Stimulated activated naive CD4-positive, alpha-beta T cell treated with Interleukin-2 at 50 U/mL for 16 hours (primary cell): Measurements from ENCODE around the gene PXT1.
A peak's percentile ranks its signal among the peaks of the same experiment; 100 is the strongest.
"Not testable (repeated sequence)": the region's sequence is repeated elsewhere in the genome, so short reads cannot be mapped to it uniquely, and the experiment has no call there.

Experiments
- DNase-seq: peaks from one replicate; lab custom pipeline; 2025; lab: John Stamatoyannopoulos, UW

The PXT1 gene

GRCh38 chr6:36443471-36444428 is 1.1 kb upstream of the PXT1 start:
- no peak for DNase-seq

GRCh38 chr6:36442103-36442670 is 467 bp downstream of the PXT1 start:
- DNase-seq = no peak

GRCh38 chr6:36441307-36441894 is 1.3 kb downstream of the PXT1 start:
- peak; percentile 82 for DNase-seq

- no peak for DNase-seq
These were observed 6.2 kb downstream of the PXT1 start for GRCh38 chr6:36436466-36436865.

GRCh38 chr6:36432151-36432671 is 10.4 kb downstream of the PXT1 start:
- no peak for DNase-seq

- no peak for DNase-seq
These were observed 11.5 kb downstream of the PXT1 start for GRCh38 chr6:36431197-36431596.

GRCh38 chr6:36430351-36430750 is 12.3 kb downstream of the PXT1 start:
- DNase-seq = no peak

GRCh38 chr6:36428911-36429310 is 13.7 kb downstream of the PXT1 start:
- no peak for DNase-seq

- DNase-seq = no peak
These were observed 16.0 kb downstream of the PXT1 start for GRCh38 chr6:36426622-36427021.

- peak; percentile 97 for DNase-seq
These were observed 19.4 kb downstream of the PXT1 start for GRCh38 chr6:36423101-36423824.

- no peak for DNase-seq
These were observed 19.9 kb downstream of the PXT1 start for GRCh38 chr6:36422714-36423100.

GRCh38 chr6:36419310-36419709 is 23.3 kb downstream of the PXT1 start:
- DNase-seq = no peak

GRCh38 chr6:36418558-36418957 is 24.1 kb downstream of the PXT1 start:
- DNase-seq = no peak

GRCh38 chr6:36414481-36414880 is 28.2 kb downstream of the PXT1 start:
- DNase-seq = no peak

GRCh38 chr6:36413489-36414480 is 28.9 kb downstream of the PXT1 start:
- no peak for DNase-seq

GRCh38 chr6:36409718-36410117 is 32.9 kb downstream of the PXT1 start:
- DNase-seq = not testable (repeated sequence)

- no peak for DNase-seq
These were observed 38.5 kb downstream of the PXT1 start for GRCh38 chr6:36404164-36404563.

- DNase-seq = no peak
These were observed 40.2 kb downstream of the PXT1 start for GRCh38 chr6:36402481-36402880.

- DNase-seq = no peak
These were observed 42.7 kb downstream of the PXT1 start for GRCh38 chr6:36399970-36400369.

- DNase-seq = no peak
These were observed 50.0 kb downstream of the PXT1 start for GRCh38 chr6:36392621-36393020.

GRCh38 chr6:36389353-36389752 is 53.3 kb downstream of the PXT1 start:
- DNase-seq = no peak
